Astrocyte (in vitro differentiated cells and primary cell): Measurements from ENCODE around the gene ADAT1. TPM values are rescaled to one million over a fixed set of nuclear protein-coding genes. Genes with fewer than 3 reads are reported as not detected.

Experiments
- DNase-seq: peaks from one replicate; pipeline ENCODE4 v3.0.0-alpha.2; 2010; ENCODE audit warnings: low read depth
- FAIRE-seq: peaks from 2 replicates; lab custom pipeline; 2011; peaks lifted over from hg19 to GRCh38; lab: Jason Lieb, UNC
- H2AFZ ChIP-seq: 2 replicates; pipeline ENCODE4 v1.6.0; 2012; ENCODE audit warnings: low read depth, low read length, inconsistent platforms
- H3K27ac ChIP-seq: 2 replicates; pipeline ENCODE4 v1.5.1; 2011; ENCODE audit warnings: low read depth, low read length, inconsistent platforms
- H3K27me3 ChIP-seq: 2 replicates; pipeline ENCODE4 v1.6.0; 2011; ENCODE audit warnings: low read length, inconsistent platforms; ENCODE audit not compliant: insufficient read depth
- H3K36me3 ChIP-seq: 2 replicates; pipeline ENCODE4 v1.5.1; 2011; ENCODE audit warnings: low read length, inconsistent platforms; ENCODE audit not compliant: insufficient read depth
- H3K4me1 ChIP-seq: 2 replicates; pipeline ENCODE4 v1.5.1; 2011; ENCODE audit warnings: low read length, inconsistent platforms; ENCODE audit not compliant: insufficient read depth
- H3K4me2 ChIP-seq: 2 replicates; pipeline ENCODE4 v1.6.0; 2012; ENCODE audit warnings: low read length, inconsistent platforms
- H3K4me3 ChIP-seq: 2 replicates; pipeline ENCODE4 v1.5.1; 2011; ENCODE audit warnings: low read depth, mild to moderate bottlenecking, low read length, inconsistent platforms; ENCODE audit not compliant: insufficient read depth
- H3K79me2 ChIP-seq: 2 replicates; pipeline ENCODE4 v1.6.0; 2012; ENCODE audit warnings: mild to moderate bottlenecking, low read length, inconsistent platforms; ENCODE audit not compliant: insufficient read depth
- H3K9ac ChIP-seq: 2 replicates; pipeline ENCODE4 v1.6.0; 2012; ENCODE audit warnings: mild to moderate bottlenecking, low read length, inconsistent platforms
- H3K9me3 ChIP-seq: 2 replicates; pipeline ENCODE4 v1.5.1; 2012; ENCODE audit warnings: low read depth, mild to moderate bottlenecking, low read length, inconsistent platforms; ENCODE audit not compliant: insufficient read depth
- H4K20me1 ChIP-seq: 2 replicates; pipeline ENCODE4 v1.6.0; 2012; ENCODE audit warnings: low read length, inconsistent platforms; ENCODE audit not compliant: insufficient read depth
- H3K27ac Mint-ChIP-seq: one replicate; pipeline ENCODE4 v1.8.0; 2021; ENCODE audit warnings: mild to moderate bottlenecking, mixed read lengths; ENCODE audit not compliant: unreplicated experiment
- H3K27me3 Mint-ChIP-seq: one replicate; pipeline ENCODE4 v1.8.0; 2021; ENCODE audit warnings: low read depth, mixed read lengths; ENCODE audit not compliant: unreplicated experiment
- H3K36me3 Mint-ChIP-seq: one replicate; pipeline ENCODE4 v1.8.0; 2021; ENCODE audit warnings: low read depth, mixed read lengths; ENCODE audit not compliant: unreplicated experiment
- H3K4me1 Mint-ChIP-seq: one replicate; pipeline ENCODE4 v1.8.0; 2021; ENCODE audit warnings: low read depth, mixed read lengths; ENCODE audit not compliant: unreplicated experiment
- H3K4me3 Mint-ChIP-seq: one replicate; pipeline ENCODE4 v1.8.0; 2021; ENCODE audit warnings: mild to moderate bottlenecking, moderate library complexity, mixed read lengths; ENCODE audit not compliant: unreplicated experiment
- H3K9me3 Mint-ChIP-seq: one replicate; pipeline ENCODE4 v1.8.0; 2021; ENCODE audit warnings: mild to moderate bottlenecking, mixed read lengths; ENCODE audit not compliant: unreplicated experiment
- CTCF ChIP-seq: IDR thresholded peaks from 2 replicates; pipeline ENCODE4 v1.5.1; 2011; ENCODE audit warnings: low read depth, mild to moderate bottlenecking, inconsistent platforms, low read length, moderate library complexity; ENCODE audit not compliant: insufficient read depth
- EZH2 ChIP-seq: IDR thresholded peaks from 2 replicates; pipeline ENCODE4 v1.6.1; 2012; ENCODE audit warnings: mild to moderate bottlenecking, low read length, inconsistent platforms; ENCODE audit not compliant: insufficient read depth
- total RNA-seq: library from RNA; stranded (reverse); gene quantifications from 2 replicates; pipeline ENCODE4 v1.2.1, GENCODE V29; 2021

Gene ADAT1
- total RNA-seq, 1 donor from 2014 or later, result 37.9 TPM

GRCh38 chr16:75647492-75648264 lies 24.6 kb upstream of the ADAT1 start, which contains the start of the genes KARS1 and TERF2IP:
TSS of gene KARS1 (minus strand) at chr16:75647665. CDS start at chr16:75647639, 26 bp downstream.
TSS of gene TERF2IP (plus strand) at chr16:75647773. CDS start at chr16:75647883, 110 bp downstream.
- H3K9me3 Mint-ChIP-seq, result no peaks in the 10 kb centered on the region
- peaks cover 2% of the 10 kb centered on the region for H3K36me3 Mint-ChIP-seq
- H3K9ac ChIP-seq, result peak within 1 kb of the TSS; percentile 95
- peak within 1 kb of the TSS; percentile 90 for H3K4me2 ChIP-seq
- H3K4me3 ChIP-seq, result peak within 1 kb of the TSS; percentile 99
- no peaks in the 10 kb centered on the region for H3K9me3 ChIP-seq
- H3K4me1 Mint-ChIP-seq, result peaks cover 22% of the 10 kb centered on the region
- no peaks in the 10 kb centered on the region for H3K27me3 ChIP-seq
- H3K27ac ChIP-seq, result peak within 1 kb of the TSS; percentile 94
- H3K4me1 ChIP-seq, result peaks cover 16% of the 10 kb centered on the region
- peaks cover 98% of the 10 kb centered on the region for H3K79me2 ChIP-seq
- H3K4me3 Mint-ChIP-seq, result peak within 1 kb of the TSS; percentile 99
- no peak for FAIRE-seq
- TF ChIP-seq CTCF, result no peak
- no peak for TF ChIP-seq EZH2
- peak; percentile 83 for DNase-seq
- peak within 1 kb of the TSS; percentile 96 for H2AFZ ChIP-seq
- H4K20me1 ChIP-seq, result peaks cover 65% of the 10 kb centered on the region
- peak within 1 kb of the TSS; percentile 96 for H3K27ac Mint-ChIP-seq
- H3K36me3 ChIP-seq, result peaks cover 12% of the 10 kb centered on the region
- no peaks in the 10 kb centered on the region for H3K27me3 Mint-ChIP-seq

- Mint-ChIP-seq H3K9me3 (no peaks in the 10 kb centered on the region), H3K36me3 (peaks cover 2% of the 10 kb centered on the region), H3K4me3 (peak overlapping the region; percentile 99), H3K27me3 (no peaks in the 10 kb centered on the region), H3K4me1 (peaks cover 19% of the 10 kb centered on the region), H3K27ac (peak overlapping the region; percentile 96)
- H3K4me1 ChIP-seq, result peaks cover 16% of the 10 kb centered on the region
- DNase-seq, result no peak
- TF ChIP-seq CTCF (no peak), EZH2 (no peak)
- peak overlapping the region; percentile 94 for H3K27ac ChIP-seq
- H3K27me3 ChIP-seq, result no peaks in the 10 kb centered on the region
- H3K4me2 ChIP-seq, result peak overlapping the region; percentile 90
- H2AFZ ChIP-seq, result peak overlapping the region; percentile 83
- FAIRE-seq, result no peak
- peaks cover 12% of the 10 kb centered on the region for H3K36me3 ChIP-seq
- peaks cover 67% of the 10 kb centered on the region for H4K20me1 ChIP-seq
- H3K9ac ChIP-seq, result peak overlapping the region; percentile 95
- H3K9me3 ChIP-seq, result no peaks in the 10 kb centered on the region
- peaks cover 98% of the 10 kb centered on the region for H3K79me2 ChIP-seq
- peak overlapping the region; percentile 99 for H3K4me3 ChIP-seq
Measured at GRCh38 chr16:75647112-75647491, 24.0 kb upstream of the ADAT1 start.
